Progenitor cell of endocrine pancreas (in vitro differentiated cells): ENCODE measurements around the gene POLD1. TPM values are rescaled to one million over a fixed set of nuclear protein-coding genes. Genes with fewer than 3 reads are reported as not detected.

Source experiments
- DNase-seq: peaks from one replicate; pipeline ENCODE4 v3.0.0; 2021; ENCODE audit warnings: low spot score; ENCODE audit not compliant: unreplicated experiment
- H3K27ac Mint-ChIP-seq: 2 replicates; pipeline ENCODE4 v1.8.0; 2021; ENCODE audit warnings: mild to moderate bottlenecking, moderate library complexity, mixed read lengths
- H3K27me3 Mint-ChIP-seq: 2 replicates; pipeline ENCODE4 v1.8.0; 2021; ENCODE audit warnings: mixed read lengths
- H3K36me3 Mint-ChIP-seq: 2 replicates; pipeline ENCODE4 v1.8.0; 2022; ENCODE audit warnings: mixed read lengths; ENCODE audit not compliant: insufficient read depth
- H3K4me1 Mint-ChIP-seq: 2 replicates; pipeline ENCODE4 v1.8.0; 2021; ENCODE audit warnings: low read depth, mixed read lengths
- H3K4me3 Mint-ChIP-seq: 2 replicates; pipeline ENCODE4 v1.8.0; 2021; ENCODE audit warnings: low read depth, mild to moderate bottlenecking, moderate library complexity, mixed read lengths
- H3K9me3 Mint-ChIP-seq: 2 replicates; pipeline ENCODE4 v1.8.0; 2021; ENCODE audit warnings: low read depth, mixed read lengths
- total RNA-seq: library from RNA; stranded (reverse); gene quantifications from 2 replicates; pipeline ENCODE4 v1.2.1, GENCODE V29; 2021
- TF ChIP-seq, protein P1 (sequence below): fragments of 200-600 bp; sonication (generic); IDR thresholded peaks from one replicate; pipeline ENCODE4 v1.5.0; 2021; ENCODE audit warnings: antibody characterized with exemption, mild to moderate bottlenecking; ENCODE audit not compliant: unreplicated experiment

POLD1 gene
- total RNA-seq, 1 donor from 2014 or later, result 99.5 TPM

DNA sequence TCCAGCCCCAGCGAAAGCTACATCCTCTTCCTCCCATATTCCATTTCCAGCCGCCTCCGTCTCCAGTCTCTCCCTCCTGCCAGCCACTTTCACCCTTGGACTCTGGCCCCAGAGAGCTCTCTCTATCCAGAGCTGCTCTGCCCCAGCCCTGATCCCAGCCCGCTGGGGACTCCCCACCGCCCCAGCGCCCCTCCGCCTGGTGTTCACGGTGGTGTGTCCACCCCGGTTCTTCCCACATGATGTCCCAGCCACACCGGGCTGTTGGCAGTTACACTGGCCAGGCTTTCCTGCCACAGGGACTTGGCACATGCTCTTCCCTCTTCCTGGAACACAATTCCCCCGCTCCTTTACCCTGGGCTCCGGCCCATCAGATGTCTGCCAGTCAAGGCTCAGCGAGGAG lies 80.9 kb downstream of the POLD1 start:
- H3K36me3 Mint-ChIP-seq, result no peaks in the 10 kb centered on the region
- no peak overlapping the region for H3K4me3 Mint-ChIP-seq
- peak overlapping the region; percentile 52 for H3K27ac Mint-ChIP-seq

DNA sequence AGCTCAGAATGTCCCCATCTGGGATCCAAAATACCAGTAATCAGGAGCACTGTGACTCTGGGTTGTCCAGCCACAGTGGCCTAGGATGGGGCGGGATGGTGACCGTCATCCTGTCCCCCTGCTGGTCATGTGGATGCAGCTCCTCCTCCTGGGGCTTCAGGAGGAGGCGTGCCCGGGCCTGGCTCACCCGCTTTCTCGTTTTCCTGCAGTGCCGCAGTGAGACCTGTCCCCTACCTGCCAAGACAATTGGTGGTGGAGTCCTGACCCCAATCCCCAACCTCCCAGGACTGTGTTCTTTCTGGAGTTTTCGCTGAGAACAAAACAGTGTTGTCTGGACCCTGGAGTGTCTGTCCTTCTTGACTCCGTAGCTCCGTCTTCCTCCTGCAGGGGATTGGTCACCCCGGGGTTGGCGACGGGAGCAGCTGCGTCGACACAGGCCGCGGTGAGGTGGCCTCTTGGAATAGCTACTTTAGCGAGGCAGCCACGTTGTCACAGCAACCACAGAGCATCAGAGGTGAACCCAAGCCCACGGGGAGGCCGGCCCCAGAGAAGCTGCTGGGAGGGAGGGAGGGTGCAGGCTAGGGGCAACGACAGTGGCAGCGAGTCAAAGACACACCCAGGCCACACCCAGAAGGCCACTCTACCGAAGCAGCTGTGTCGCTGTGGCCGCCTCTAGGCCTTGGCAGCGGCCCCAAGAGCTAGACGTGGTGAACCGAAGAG lies 82.0 kb downstream of the POLD1 start:
- no peaks in the 10 kb centered on the region for H3K36me3 Mint-ChIP-seq
- no peaks in the 10 kb centered on the region for H3K9me3 Mint-ChIP-seq
- no peaks in the 10 kb centered on the region for H3K27me3 Mint-ChIP-seq
- H3K4me3 Mint-ChIP-seq, result no peak overlapping the region
- H3K27ac Mint-ChIP-seq, result no peak overlapping the region
- DNase-seq, result peak; percentile 22
- H3K4me1 Mint-ChIP-seq, result peaks cover 4% of the 10 kb centered on the region
- TF ChIP-seq, protein P1, sequence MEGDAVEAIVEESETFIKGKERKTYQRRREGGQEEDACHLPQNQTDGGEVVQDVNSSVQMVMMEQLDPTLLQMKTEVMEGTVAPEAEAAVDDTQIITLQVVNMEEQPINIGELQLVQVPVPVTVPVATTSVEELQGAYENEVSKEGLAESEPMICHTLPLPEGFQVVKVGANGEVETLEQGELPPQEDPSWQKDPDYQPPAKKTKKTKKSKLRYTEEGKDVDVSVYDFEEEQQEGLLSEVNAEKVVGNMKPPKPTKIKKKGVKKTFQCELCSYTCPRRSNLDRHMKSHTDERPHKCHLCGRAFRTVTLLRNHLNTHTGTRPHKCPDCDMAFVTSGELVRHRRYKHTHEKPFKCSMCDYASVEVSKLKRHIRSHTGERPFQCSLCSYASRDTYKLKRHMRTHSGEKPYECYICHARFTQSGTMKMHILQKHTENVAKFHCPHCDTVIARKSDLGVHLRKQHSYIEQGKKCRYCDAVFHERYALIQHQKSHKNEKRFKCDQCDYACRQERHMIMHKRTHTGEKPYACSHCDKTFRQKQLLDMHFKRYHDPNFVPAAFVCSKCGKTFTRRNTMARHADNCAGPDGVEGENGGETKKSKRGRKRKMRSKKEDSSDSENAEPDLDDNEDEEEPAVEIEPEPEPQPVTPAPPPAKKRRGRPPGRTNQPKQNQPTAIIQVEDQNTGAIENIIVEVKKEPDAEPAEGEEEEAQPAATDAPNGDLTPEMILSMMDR, result peak; percentile 63

More for the DNA sequence above, 80.9 kb downstream of the POLD1 start:
- TF ChIP-seq, protein P1, result no peak
- H3K27me3 Mint-ChIP-seq, result no peaks in the 10 kb centered on the region
- DNase-seq, result no peak
- no peaks in the 10 kb centered on the region for H3K9me3 Mint-ChIP-seq
- peaks cover 4% of the 10 kb centered on the region for H3K4me1 Mint-ChIP-seq

DNA sequence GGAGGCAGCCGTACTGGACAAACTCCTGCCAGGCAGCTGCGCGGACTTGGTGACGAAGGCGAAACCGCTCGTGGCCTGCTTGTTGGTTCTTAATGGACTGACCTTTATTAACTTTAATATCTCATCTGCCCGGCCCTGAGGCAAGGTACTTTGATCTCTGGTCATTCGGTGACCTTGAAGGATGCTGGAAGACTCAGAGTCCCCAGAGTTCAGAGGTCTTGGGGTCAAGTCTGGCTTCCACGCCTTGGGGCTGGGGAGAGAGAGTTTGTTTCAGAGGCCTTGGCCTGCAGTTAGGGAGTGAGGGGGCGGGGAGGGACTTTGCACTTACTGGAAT lies 82.5 kb downstream of the POLD1 start:
- DNase-seq, result no peak
- TF ChIP-seq, protein P1, result no peak

DNA sequence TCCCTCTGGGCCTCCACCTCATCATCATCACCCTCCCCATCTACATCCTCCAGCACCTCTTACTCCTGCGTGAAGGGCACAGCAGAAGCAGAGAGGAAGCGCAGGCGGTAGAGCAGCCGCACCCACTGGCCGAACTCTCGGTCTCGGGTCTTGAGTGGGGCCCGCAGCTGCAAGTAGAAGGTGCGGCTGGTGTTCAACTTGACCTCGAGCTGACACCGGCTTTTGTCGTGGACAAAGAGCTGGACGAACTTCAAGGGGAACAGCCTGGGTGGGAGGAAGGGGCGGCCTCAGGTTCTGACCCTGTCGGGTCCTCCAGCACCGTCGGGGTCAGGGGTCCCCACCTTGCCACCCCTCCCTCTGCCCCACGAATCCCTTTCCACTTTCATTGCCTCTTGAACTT lies 83.4 kb downstream of the POLD1 start:
- H3K4me1 Mint-ChIP-seq, result peaks cover 4% of the 10 kb centered on the region
- TF ChIP-seq, protein P1, result no peak
- no peak overlapping the region for H3K4me3 Mint-ChIP-seq
- no peaks in the 10 kb centered on the region for H3K27me3 Mint-ChIP-seq
- H3K27ac Mint-ChIP-seq, result no peak overlapping the region
- no peaks in the 10 kb centered on the region for H3K36me3 Mint-ChIP-seq
- H3K9me3 Mint-ChIP-seq, result no peaks in the 10 kb centered on the region
- DNase-seq, result no peak

More for the DNA sequence above, 82.5 kb downstream of the POLD1 start:
- no peak overlapping the region for H3K4me3 Mint-ChIP-seq
- H3K9me3 Mint-ChIP-seq, result no peaks in the 10 kb centered on the region
- H3K4me1 Mint-ChIP-seq, result peaks cover 4% of the 10 kb centered on the region
- H3K27me3 Mint-ChIP-seq, result no peaks in the 10 kb centered on the region
- H3K36me3 Mint-ChIP-seq, result no peaks in the 10 kb centered on the region
- H3K27ac Mint-ChIP-seq, result no peak overlapping the region

Other genes starting within 250 kb of the POLD1 start
- gene IZUMO2, start 221.1 kb upstream of the POLD1 start, total RNA-seq, result not detected in 2 replicates
- gene MYH14, start 180.7 kb upstream of the POLD1 start, total RNA-seq, result 65.9 and 67.9 TPM in 2 replicates
- 19.8 and 23.6 TPM in 2 replicates for gene KCNC3, start 55.0 kb upstream of the POLD1 start, total RNA-seq
- 2.3 and 2.7 TPM in 2 replicates for gene NAPSA, start 18.7 kb upstream of the POLD1 start, total RNA-seq
- 28.3 and 29.1 TPM in 2 replicates for gene NR1H2, start 7.9 kb upstream of the POLD1 start, total RNA-seq
- gene SPIB, start 34.6 kb downstream of the POLD1 start, total RNA-seq, result 1.7 and 2.5 TPM in 2 replicates
- 1.6 and 2.1 TPM in 2 replicates for gene MYBPC2, start 48.5 kb downstream of the POLD1 start, total RNA-seq
- 177 and 181 TPM in 2 replicates for gene EMC10, start 92.2 kb downstream of the POLD1 start, total RNA-seq
- gene GARIN5A, start 92.5 kb downstream of the POLD1 start, total RNA-seq, result 11.6 and 12.0 TPM in 2 replicates
- gene JOSD2, start 126.8 kb downstream of the POLD1 start, total RNA-seq, result 12.1 and 13.1 TPM in 2 replicates
- not detected in 2 replicates for gene ASPDH, start 129.6 kb downstream of the POLD1 start, total RNA-seq
- 1.0 and 1.2 TPM in 2 replicates for gene LRRC4B, start 184.1 kb downstream of the POLD1 start, total RNA-seq